Measurements from ENCODE around the gene EIF1AX.

DNA sequence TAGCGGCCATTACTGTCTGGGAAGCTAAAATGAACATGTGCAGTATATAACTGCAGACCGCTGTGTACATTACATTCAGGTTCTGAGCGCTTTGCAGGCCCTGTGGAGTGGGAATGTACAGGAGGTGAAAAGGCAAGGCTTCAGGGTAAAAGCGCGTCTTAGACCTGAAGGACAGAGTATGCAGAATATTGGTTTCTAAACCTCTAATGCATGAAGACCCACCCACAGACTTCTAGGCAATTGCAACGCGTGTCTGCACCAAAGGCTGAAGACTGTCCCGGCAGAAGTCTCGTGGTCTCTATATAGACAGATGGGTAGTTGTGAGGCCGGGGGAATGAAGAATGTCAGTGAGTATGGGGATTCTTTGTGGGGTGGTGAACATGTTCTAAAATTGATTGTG lies 30.4 kb downstream of the EIF1AX start:
- TF ChIP-seq, protein P1, sequence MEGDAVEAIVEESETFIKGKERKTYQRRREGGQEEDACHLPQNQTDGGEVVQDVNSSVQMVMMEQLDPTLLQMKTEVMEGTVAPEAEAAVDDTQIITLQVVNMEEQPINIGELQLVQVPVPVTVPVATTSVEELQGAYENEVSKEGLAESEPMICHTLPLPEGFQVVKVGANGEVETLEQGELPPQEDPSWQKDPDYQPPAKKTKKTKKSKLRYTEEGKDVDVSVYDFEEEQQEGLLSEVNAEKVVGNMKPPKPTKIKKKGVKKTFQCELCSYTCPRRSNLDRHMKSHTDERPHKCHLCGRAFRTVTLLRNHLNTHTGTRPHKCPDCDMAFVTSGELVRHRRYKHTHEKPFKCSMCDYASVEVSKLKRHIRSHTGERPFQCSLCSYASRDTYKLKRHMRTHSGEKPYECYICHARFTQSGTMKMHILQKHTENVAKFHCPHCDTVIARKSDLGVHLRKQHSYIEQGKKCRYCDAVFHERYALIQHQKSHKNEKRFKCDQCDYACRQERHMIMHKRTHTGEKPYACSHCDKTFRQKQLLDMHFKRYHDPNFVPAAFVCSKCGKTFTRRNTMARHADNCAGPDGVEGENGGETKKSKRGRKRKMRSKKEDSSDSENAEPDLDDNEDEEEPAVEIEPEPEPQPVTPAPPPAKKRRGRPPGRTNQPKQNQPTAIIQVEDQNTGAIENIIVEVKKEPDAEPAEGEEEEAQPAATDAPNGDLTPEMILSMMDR (IDR thresholded peaks at IDR 0.05), result no peak
- no peak for TF ChIP-seq EZH2 (IDR thresholded peaks at IDR 0.05)

All from neural progenitor cell (in vitro differentiated cells).